Glutamatergic neuron (in vitro differentiated cells): ENCODE measurements around the gene PCSK5. TPM values are rescaled to one million over a fixed set of nuclear protein-coding genes. Genes with fewer than 3 reads are reported as not detected.
A peak's percentile ranks its signal among the peaks of the same experiment; 100 is the strongest.

Experiments
- DNase-seq: peaks from one replicate; pipeline ENCODE4 v3.0.0; 2022
- H3K27ac Mint-ChIP-seq: one replicate; pipeline ENCODE4 v1.8.0; 2020; ENCODE audit warnings: mild to moderate bottlenecking, mixed read lengths, inconsistent platforms; ENCODE audit not compliant: unreplicated experiment
- H3K27me3 Mint-ChIP-seq: one replicate; pipeline ENCODE4 v1.8.0; 2020; ENCODE audit warnings: mild to moderate bottlenecking, moderate library complexity, mixed read lengths, inconsistent platforms; ENCODE audit not compliant: unreplicated experiment
- H3K36me3 Mint-ChIP-seq: one replicate; pipeline ENCODE4 v1.8.0; 2020; ENCODE audit warnings: mild to moderate bottlenecking, mixed read lengths, inconsistent platforms; ENCODE audit not compliant: unreplicated experiment
- H3K4me1 Mint-ChIP-seq: one replicate; pipeline ENCODE4 v1.8.0; 2020; ENCODE audit warnings: mild to moderate bottlenecking, low read depth, mixed read lengths, inconsistent platforms; ENCODE audit not compliant: unreplicated experiment
- H3K4me3 Mint-ChIP-seq: one replicate; pipeline ENCODE4 v1.8.0; 2020; ENCODE audit warnings: mild to moderate bottlenecking, mixed read lengths, inconsistent platforms; ENCODE audit not compliant: unreplicated experiment
- H3K9me3 Mint-ChIP-seq: one replicate; pipeline ENCODE4 v1.8.0; 2020; ENCODE audit warnings: mild to moderate bottlenecking, moderate library complexity, mixed read lengths, inconsistent platforms; ENCODE audit not compliant: unreplicated experiment
- total RNA-seq: library from RNA; stranded (reverse); fragmentation: NEBNext Ultra II Directional; extraction: Animal tissue kit (Norgen Biotek cat#: 25700); gene quantifications from one replicate; pipeline ENCODE4 v1.2.1, GENCODE V29; 2021; ENCODE audit not compliant: unreplicated experiment
- TF ChIP-seq, protein P1 (sequence below): fragments of 200-600 bp; sonication (generic); IDR thresholded peaks from one replicate; pipeline ENCODE4 v1.5.0; 2021; ENCODE audit not compliant: partially characterized antibody, unreplicated experiment

Gene PCSK5
- total RNA-seq, 1 donor from 2014 or later = 9.6 TPM

DNA sequence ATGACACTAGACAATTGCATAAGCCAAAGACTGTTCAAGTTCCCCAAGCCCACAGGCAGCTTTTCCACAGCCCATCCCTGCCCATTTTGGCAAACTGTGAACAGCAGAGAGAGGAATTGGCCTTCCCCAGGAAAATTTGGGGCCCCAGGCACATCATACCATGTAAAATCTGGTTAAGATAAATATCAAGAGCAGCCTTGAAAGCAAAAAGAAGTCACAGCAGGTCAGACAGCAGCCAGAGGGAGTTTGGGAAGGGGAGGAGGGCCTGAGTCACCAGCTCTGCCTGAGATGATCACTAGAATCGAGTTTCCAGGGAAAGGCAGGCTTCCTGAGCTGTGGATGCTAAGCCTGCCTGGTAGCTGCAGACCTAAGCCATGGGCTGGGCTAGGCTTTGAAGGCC is 324.6 kb downstream of the PCSK5 start:
- H3K36me3 Mint-ChIP-seq = no peaks in the 10 kb centered on the region
- no peaks in the 10 kb centered on the region for H3K9me3 Mint-ChIP-seq
- H3K27ac Mint-ChIP-seq = no peak overlapping the region
- no peak overlapping the region for H3K4me3 Mint-ChIP-seq
- DNase-seq = no peak
- TF ChIP-seq, protein P1, sequence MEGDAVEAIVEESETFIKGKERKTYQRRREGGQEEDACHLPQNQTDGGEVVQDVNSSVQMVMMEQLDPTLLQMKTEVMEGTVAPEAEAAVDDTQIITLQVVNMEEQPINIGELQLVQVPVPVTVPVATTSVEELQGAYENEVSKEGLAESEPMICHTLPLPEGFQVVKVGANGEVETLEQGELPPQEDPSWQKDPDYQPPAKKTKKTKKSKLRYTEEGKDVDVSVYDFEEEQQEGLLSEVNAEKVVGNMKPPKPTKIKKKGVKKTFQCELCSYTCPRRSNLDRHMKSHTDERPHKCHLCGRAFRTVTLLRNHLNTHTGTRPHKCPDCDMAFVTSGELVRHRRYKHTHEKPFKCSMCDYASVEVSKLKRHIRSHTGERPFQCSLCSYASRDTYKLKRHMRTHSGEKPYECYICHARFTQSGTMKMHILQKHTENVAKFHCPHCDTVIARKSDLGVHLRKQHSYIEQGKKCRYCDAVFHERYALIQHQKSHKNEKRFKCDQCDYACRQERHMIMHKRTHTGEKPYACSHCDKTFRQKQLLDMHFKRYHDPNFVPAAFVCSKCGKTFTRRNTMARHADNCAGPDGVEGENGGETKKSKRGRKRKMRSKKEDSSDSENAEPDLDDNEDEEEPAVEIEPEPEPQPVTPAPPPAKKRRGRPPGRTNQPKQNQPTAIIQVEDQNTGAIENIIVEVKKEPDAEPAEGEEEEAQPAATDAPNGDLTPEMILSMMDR = no peak
- H3K27me3 Mint-ChIP-seq = no peaks in the 10 kb centered on the region
- H3K4me1 Mint-ChIP-seq = peaks cover 5% of the 10 kb centered on the region

DNA sequence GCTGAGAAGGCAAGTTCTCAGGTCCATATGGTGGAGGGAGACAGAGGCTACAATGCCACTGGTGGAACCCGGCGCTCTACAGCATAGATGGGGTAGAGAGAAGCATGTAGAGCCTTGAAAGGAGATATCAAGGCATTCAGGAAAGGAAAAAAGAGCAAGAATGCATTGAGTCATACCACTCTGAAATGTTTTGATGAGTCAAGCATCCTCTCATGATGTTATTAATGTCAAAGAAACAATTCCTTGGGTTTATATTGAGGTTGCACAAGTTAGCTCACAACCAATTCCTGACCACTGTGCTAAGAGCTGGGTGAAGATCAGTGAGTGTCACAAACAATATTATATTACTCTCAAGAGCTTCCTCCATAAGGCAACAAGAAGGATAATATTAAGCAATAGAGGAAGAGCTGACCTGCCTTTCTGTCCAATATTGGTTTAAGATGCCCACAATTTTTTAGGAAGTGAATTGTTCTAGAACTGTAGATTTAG is 325.7 kb downstream of the PCSK5 start:
- TF ChIP-seq, protein P1 = no peak
- H3K4me3 Mint-ChIP-seq = no peak overlapping the region
- DNase-seq = no peak
- no peaks in the 10 kb centered on the region for H3K9me3 Mint-ChIP-seq
- H3K4me1 Mint-ChIP-seq = no peaks in the 10 kb centered on the region
- H3K36me3 Mint-ChIP-seq = no peaks in the 10 kb centered on the region
- H3K27ac Mint-ChIP-seq = no peak overlapping the region
- H3K27me3 Mint-ChIP-seq = no peaks in the 10 kb centered on the region

DNA sequence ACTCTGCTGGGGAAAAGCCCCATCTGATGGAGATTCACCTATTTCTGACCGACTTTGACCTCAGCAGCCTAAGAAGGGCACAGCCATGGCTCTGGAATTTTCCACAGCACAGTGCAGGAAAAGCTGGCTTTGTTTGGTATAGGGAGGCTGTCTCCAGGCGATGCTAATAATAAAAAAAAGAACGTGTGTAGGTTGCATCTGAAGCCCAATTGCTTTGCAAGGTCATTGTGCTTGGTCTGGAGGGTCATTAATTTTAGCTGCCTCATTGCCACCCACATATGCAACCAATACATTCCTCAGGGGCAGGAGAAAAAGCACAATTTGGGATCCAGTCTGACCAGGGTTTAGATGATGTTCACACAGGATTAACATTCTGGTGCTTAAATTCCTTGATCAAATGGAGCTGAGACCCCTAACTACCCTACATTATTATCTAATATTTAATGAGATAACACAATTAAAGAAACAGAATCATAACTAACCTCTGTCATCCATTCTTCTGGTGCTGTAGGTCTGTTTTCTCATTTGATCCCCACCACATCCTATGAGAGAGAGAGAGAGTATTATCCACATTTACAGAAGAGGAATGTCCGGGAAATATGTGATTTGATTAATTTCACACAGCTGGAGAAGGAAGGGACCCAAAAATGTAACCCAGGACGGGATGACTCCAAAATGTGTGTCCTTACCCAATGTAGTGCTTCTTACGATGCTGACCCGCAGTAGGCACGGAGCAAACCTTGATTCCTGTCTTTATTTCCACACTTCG is 327.8 kb downstream of the PCSK5 start:
- Mint-ChIP-seq H3K4me3 (no peak overlapping the region), H3K36me3 (no peaks in the 10 kb centered on the region), H3K27me3 (no peaks in the 10 kb centered on the region), H3K9me3 (no peaks in the 10 kb centered on the region), H3K4me1 (no peaks in the 10 kb centered on the region), H3K27ac (no peak overlapping the region)
- TF ChIP-seq, protein P1 = no peak
- no peak for DNase-seq

DNA sequence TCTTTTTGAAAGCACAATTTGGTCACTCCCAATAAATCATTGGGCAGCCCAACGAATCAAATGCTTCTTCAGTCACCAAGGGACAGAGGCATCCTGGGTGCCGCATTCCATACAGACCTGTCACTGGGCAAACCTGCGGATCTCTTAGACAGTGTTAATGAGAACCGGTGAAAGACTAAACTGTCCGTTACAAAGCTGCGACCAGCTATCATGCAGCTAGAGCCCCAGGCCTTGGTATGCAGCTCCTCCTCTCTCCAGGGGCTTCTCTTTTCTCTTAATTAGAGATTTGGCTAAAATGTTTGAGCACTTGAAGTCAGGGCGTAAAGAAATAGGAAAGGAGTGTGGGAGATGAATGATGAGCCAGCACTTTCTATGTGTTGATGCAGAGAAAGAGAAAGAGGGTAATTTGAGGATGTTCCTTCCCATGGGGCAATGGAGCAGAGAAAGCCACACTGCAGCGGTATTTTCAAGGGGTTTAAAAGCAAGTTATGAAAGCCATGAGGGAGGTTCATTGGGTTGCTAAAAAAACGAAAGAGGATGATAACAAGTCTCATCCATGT is 328.5 kb downstream of the PCSK5 start:
- no peak for DNase-seq
- H3K27ac Mint-ChIP-seq = no peak overlapping the region
- TF ChIP-seq, protein P1 = no peak
- no peak overlapping the region for H3K4me3 Mint-ChIP-seq
- no peaks in the 10 kb centered on the region for H3K9me3 Mint-ChIP-seq
- no peaks in the 10 kb centered on the region for H3K36me3 Mint-ChIP-seq
- H3K27me3 Mint-ChIP-seq = no peaks in the 10 kb centered on the region
- H3K4me1 Mint-ChIP-seq = no peaks in the 10 kb centered on the region

DNA sequence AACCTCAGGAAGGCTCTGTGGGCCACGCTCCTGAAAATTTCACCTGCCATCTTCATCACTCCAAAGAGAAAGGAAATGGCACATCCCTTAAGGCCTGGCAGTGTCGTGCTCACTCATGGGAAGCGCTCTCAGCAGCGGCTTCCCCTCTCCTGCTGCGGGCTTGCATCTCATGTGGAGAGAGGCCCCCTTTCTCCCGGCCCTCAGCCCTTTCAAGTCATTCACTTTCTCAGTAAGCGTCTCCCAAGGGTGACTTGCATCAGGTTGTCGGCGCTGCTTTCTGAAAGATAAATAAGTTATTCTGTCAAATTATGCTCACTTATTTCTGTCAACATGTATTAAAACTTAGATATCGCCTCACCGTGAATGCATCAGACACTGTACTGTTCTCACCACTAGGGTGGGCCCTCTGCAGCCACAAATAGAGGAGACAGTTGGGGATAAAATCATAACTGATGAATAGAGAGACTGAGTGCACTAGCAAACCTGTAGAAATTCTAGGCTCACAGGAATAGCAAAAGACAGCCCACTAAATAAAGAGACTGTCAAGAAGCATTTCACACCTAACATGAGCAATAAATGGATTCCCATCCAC is 329.2 kb downstream of the PCSK5 start:
- Mint-ChIP-seq H3K36me3 (no peaks in the 10 kb centered on the region), H3K4me1 (no peaks in the 10 kb centered on the region), H3K4me3 (no peak overlapping the region), H3K27ac (no peak overlapping the region), H3K9me3 (no peaks in the 10 kb centered on the region), H3K27me3 (no peaks in the 10 kb centered on the region)
- TF ChIP-seq, protein P1 = peak; percentile 54
- no peak for DNase-seq
